CD4-positive, alpha-beta T cell treated with Interferon alpha-2 for 1 hour (primary cell): ENCODE data around the gene EGFR.

Source experiments
- DNase-seq, 2 donors: peaks; one replicate each; pipeline ENCODE4 v3.0.0-alpha.2; 2020 to 2022

EGFR gene

GRCh38 chr7:55085511-55086412 lies 66.9 kb downstream of the EGFR start:
- no peak for DNase-seq

DNA sequence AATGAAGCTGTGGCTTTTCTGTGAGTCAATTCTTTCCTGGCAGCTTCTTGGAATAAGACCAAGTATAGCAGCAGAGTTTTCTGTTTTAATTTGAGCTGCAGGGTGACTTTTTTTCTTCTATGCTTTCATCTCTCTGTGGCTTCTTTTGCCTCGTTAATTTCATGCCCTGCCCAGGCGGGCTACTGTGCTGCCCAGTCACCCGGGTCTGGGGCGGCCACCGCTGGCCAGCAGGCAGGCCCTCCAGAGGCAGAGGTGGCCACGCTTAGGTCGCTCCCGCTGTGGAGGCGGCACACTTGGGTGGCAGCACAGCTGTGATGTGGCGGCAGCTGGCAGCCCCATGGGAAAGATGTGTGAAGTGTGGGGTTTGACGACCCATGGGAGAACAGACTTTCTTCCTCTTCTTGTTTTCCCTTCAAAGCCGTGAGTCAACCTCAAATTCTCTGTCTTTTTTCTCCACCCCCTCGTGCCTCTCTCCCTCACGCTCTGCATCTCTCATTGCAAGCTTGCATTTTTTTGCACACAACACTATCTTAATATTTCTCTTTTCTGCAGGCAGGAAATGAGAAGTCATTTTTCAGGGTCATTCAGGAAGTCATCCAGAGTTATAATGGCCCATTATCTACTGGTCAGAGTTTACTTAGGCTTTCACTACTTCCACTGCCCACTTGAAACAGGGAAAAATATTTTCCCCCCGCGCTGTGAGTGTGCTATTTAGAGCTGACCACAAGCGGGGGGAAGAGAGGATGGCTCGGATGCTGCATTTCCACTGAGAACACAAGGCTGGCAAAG lies 67.8 kb downstream of the EGFR start:
- no peak for DNase-seq

GRCh38 chr7:55087521-55087961 lies 68.7 kb downstream of the EGFR start:
- DNase-seq, result no peak

GRCh38 chr7:55088107-55088506 lies 69.3 kb downstream of the EGFR start:
- DNase-seq, result no peak

GRCh38 chr7:55088620-55089019 lies 69.8 kb downstream of the EGFR start:
- DNase-seq, result no peak

- no peak for DNase-seq
Measured at GRCh38 chr7:55092186-55092974, 73.6 kb downstream of the EGFR start.

DNA sequence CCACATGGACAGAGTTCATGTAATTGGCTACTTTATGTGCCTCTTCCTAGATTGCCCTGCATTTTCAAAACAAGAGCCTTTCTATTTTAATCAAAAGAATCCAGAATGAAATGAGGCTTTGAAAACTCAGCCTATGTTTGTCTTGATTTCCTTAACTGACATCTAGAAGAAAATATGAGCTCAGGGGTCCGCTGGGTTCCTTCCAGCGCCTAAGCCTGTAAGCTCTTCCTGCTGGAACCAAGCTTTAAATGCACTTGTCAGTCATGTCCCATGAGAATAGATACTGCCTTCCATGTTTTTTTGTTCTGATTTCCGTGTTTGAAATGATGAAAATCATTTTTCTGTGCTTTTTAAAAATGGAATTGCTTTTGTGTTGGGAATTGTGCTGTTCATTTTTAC lies 74.2 kb downstream of the EGFR start:
- no peak for DNase-seq

DNA sequence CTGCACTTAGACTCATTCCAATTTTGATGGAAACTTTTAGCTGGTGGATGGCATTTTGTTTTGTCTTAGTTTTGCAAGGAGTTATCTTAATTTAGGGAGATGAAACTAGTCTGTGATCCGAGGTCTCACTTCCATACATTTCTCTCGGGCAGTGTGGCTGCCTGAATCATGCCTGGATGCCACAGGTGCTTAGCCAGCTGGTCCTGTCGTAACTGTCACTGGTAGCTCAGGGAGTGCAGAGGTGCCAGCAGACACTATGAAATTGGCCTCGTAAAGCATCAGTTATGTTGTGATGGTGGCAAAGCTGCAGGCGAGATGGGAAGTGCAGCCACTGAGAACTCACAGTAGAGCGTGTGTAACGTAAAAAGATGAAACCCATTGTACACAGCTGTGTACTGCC lies 74.9 kb downstream of the EGFR start:
- DNase-seq, result no peak

- no peak for DNase-seq
Measured at GRCh38 chr7:55094092-55094690, 75.4 kb downstream of the EGFR start.

GRCh38 chr7:55095672-55096071 lies 76.9 kb downstream of the EGFR start:
- no peak for DNase-seq

- no peak for DNase-seq
Measured at GRCh38 chr7:55096323-55096722, 77.5 kb downstream of the EGFR start.

DNA sequence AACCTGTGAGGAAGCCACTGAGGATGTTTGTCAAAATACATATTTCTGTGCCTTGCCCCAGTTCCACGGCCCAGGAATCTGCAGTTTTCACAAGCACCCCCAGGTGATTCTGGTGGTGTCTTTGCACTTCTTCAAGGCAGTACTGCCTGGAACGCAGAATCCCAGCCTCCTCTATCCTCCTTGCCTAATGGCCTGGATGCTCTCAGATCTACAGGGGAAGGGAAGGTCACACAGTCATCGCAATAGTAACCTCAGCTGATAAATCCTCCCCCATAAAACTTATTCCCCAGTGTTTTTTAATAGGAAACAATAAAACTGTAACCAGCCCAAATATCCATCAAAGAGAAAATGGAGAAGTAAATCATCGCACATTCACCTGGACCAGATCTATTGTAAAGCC lies 78.3 kb downstream of the EGFR start:
- DNase-seq, result no peak

DNA sequence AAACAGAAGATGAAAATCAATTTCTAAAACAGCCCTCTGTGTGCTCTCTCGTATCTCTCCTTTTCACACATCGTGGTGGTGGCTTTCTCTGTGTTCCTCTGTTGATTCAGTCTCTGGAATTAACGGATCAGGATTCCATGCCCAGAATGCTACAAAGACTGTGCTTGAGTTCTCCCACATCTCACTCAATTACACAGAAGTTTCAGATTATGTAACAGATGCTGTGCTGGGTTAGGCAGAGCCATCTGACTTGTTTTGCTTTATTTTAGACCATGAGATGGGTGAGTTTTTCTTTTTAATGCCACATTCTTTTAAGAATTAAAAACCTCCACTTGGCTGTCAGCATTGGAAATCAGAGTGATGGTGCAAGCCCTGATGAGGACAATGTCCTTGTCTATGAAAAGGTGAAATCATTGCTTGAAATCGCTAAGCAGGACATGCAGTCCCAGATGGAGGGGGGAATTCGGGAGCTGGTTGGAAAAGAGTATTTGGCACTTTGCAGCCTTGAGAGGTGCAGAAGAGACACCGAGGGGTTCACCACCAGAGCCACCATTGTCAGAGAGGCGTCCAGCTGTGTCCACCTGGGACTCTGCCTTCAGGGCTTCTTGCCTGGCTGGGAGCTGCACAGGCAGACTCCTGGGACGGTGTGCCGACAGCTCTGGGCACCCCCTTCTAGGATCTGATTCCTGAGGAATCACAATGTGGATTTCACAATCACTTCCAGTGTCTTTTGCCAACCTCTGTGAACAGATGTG lies 80.4 kb downstream of the EGFR start:
- DNase-seq, result no peak

DNA sequence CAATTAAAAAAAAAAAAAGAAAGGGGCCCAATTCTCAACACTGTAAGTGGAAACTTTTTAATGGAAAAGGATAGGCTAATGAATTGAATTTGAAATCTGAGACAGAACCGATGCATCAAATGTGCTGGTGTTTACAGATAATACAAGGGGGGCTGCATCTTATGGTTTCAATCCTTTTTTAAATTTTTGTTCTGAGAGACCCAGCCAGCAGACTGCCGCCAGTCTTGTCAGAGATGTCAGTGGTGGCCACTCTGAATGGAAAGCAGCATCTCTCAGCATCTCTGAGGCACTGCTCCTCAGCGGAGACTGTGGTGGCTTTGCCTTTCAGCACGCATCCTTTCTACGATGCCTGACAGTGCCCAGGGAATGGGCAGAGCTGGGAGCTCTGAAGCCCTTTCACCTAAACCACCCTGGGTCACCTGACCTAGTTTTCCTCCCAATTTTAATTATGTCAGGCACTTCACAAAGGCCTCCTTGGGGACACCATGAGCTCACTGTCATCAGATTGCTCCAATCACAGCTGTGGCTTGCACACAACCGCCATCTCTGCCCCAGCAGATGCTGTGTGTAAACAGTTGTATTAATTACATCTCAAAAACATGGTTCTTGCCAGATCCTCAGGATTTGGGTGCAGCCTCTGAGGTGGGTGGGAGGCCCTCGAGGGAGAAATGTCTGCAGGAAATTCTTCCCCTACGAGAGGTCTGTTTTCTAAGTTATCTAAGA lies 81.2 kb downstream of the EGFR start:
- no peak for DNase-seq

DNA sequence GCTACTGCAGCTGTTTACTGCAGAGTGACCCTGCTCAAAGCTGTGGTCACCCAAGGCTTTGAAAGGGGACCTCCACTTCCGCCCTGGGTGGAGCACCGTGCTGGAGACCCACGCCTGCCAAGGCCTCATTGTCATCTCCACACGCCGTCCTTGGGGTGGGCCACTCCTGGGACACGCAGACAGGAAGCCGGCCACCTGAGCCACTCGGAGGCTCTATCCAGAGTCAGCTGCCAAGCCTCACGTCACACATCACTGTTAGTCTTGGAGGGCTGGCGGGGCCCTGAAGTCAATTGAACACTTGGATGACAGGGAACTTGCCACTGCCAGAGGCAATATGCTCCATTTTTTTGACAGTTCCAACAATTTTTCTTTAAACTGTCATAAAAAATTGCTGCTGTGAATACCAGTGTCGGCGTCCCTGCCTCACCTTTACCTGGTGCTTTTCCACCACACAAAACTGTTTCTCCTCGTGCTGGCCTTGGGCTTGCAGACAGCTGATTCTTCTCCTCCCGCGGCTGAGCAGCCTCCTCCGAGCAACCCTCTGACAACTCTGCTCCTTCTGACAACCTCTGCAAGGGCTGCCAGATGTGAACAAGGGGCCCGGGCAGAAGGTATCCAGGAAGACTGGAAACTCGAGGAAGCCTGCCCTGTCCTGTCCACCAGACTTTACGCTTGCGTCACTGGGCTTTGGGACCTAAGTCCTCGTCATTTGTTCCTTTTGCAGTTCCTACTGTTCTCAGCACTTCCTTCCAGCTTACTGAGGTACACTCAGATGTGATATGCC lies 81.9 kb downstream of the EGFR start:
- no peak for DNase-seq

DNA sequence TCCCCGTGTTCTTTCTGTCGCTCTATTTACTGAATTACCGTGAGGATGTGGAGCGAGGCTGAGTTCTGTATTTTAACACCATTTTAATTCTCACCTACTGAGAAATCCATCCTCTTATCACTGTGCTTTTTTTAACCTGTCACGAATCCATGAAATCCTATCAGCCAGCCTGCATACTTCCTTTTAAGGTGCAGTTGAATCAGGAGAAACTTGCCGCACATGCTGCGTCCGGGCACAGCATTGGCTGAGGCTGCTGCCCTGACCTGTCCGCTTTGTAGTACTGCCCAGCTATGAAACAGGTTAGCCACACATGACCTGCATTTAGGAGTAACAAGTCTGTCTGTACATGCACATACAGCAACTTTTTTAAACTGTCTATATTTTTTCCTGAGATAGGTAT lies 82.5 kb downstream of the EGFR start:
- no peak for DNase-seq

GRCh38 chr7:55104123-55104522 lies 85.3 kb downstream of the EGFR start:
- no peak for DNase-seq

- no peak for DNase-seq
Measured at GRCh38 chr7:55104712-55105433, 86.1 kb downstream of the EGFR start.

GRCh38 chr7:55105952-55106351 lies 87.1 kb downstream of the EGFR start:
- DNase-seq, result no peak

DNA sequence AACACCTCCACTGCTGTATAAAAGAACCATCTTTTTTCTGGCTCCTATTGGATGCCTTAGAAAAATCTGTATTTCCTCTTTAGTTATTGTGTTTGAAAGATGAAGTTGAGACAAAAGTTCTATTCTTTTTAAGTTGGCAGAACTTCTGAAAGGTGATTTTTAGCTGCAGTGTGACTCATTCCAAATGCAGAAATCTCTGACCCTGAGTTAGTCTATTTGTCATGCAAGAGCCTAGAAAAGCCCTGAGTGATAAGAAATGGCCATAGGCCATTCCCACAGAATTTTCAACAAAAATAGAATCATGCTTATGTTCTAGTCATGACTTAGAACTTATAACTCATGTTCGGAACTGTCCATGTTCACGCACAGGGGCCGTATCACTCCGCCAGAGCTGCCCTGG lies 89.1 kb downstream of the EGFR start:
- DNase-seq, result no peak
